DOHH2 (cell line): ENCODE measurements around the gene NR3C2.

Experiments
- EZH2phosphoT487 ChIP-seq: fragments of 200-600 bp; sonication (generic); IDR thresholded peaks from 2 replicates; pipeline ENCODE4 v1.6.1; 2017; ENCODE audit warnings: borderline replicate concordance, mild to moderate bottlenecking, antibody characterized with exemption, low read length, moderate library complexity, mixed read lengths
- TF ChIP-seq, protein P1 (sequence below): fragments of 200-600 bp; sonication (generic); IDR thresholded peaks from one replicate; pipeline ENCODE4 v1.5.1; 2014; ENCODE audit warnings: antibody characterized with exemption, mild to moderate bottlenecking, low read depth, low read length; ENCODE audit not compliant: poor library complexity, severe bottlenecking

DNA sequence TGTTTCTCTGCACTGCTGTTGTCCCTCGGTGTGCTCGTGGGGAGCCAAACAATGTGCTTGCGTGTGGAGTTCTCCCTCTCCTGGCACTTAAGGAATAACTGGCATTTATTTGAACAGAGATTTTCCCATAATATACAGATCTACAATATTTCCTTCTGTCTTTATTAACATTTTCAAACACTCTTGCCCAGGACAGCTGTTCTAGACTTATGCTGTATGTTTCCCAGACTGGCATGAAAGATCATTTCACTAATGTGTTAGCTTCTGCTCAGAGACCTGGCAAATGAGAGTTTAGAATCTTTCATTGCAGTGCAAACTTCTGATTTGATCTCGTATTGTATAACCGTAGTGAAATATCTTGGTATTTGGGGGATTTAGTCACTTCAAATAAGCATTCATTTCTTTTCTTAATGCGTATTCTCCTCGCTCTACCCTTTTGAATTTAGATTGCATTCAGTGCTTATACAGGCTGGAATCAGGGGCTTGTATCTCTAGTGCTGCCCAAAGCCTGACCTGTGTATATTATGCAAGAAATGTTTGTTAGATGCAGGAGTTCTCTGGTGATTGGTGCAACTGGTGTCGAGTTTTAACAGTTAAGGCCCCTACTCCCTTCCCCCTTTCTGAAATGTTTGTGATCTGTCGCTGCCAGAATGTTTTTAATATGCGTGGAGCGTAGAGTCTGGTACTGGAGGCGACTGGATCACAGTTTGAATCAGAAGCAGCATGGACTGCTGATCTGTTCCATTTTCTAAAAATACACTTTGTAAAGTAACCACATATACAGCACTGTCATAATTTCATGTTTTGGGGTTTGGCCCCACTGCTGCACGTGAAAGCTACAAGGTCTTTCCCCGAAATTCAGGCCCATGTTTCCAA is 384.0 kb downstream of the NR3C2 start:
- TF ChIP-seq, protein P1, sequence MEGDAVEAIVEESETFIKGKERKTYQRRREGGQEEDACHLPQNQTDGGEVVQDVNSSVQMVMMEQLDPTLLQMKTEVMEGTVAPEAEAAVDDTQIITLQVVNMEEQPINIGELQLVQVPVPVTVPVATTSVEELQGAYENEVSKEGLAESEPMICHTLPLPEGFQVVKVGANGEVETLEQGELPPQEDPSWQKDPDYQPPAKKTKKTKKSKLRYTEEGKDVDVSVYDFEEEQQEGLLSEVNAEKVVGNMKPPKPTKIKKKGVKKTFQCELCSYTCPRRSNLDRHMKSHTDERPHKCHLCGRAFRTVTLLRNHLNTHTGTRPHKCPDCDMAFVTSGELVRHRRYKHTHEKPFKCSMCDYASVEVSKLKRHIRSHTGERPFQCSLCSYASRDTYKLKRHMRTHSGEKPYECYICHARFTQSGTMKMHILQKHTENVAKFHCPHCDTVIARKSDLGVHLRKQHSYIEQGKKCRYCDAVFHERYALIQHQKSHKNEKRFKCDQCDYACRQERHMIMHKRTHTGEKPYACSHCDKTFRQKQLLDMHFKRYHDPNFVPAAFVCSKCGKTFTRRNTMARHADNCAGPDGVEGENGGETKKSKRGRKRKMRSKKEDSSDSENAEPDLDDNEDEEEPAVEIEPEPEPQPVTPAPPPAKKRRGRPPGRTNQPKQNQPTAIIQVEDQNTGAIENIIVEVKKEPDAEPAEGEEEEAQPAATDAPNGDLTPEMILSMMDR: no peak
- TF ChIP-seq EZH2phosphoT487: no peak
